AG09309 (cell line): Measurements from ENCODE around the gene TSSK3.
"Not testable (repeated sequence)": the region's sequence is repeated elsewhere in the genome, so short reads cannot be mapped to it uniquely, and the experiment has no call there.

ENCODE experiments used
- DNase-seq: peaks from one replicate; pipeline ENCODE4 v3.0.0-alpha.2; 2010; ENCODE audit warnings: low read depth
- H3K4me3 ChIP-seq: 2 replicates; pipeline ENCODE4 v1.5.1; 2011; ENCODE audit warnings: mild to moderate bottlenecking, low read depth, low read length, moderate library complexity; ENCODE audit not compliant: control insufficient read depth
- CTCF ChIP-seq: IDR thresholded peaks from 2 replicates; pipeline ENCODE4 v1.5.1; 2011; ENCODE audit warnings: mild to moderate bottlenecking, low read depth, low read length, inconsistent platforms; ENCODE audit not compliant: insufficient read depth, control insufficient read depth; ENCODE audit errors: missing control alignments

The TSSK3 gene

GRCh38 chr1:32353886-32354570 lies 8.3 kb upstream of the TSSK3 start:
- no peak for DNase-seq
- H3K4me3 ChIP-seq = no peak overlapping the region
- no peak for TF ChIP-seq CTCF

GRCh38 chr1:32355778-32356177 lies 6.6 kb upstream of the TSSK3 start:
- H3K4me3 ChIP-seq, DNase-seq: not testable (repeated sequence)

DNA sequence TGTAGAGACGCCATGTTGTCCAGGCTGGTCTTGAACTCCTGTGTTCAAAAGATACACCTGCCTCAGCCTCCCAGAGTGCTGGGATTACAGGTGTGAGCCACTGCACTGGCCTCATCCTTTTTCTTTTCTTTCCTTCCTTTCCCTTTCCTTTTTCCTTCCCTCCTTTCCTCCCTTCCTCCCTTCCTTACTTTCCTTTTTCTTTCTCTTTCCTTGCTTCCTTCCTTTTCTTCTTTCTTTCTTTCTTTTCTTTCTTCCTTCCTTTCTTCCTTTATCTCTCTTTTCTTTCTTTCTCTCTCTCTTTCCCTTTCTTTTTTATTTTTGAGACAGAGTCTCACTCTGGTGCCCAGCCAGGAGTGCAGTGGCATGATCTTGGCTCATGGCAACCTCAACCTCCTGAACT lies 5.9 kb upstream of the TSSK3 start:
- DNase-seq = no peak
- H3K4me3 ChIP-seq = no peak overlapping the region
- no peak for TF ChIP-seq CTCF

GRCh38 chr1:32357614-32358013 lies 4.7 kb upstream of the TSSK3 start:
- no peak for DNase-seq
- no peak overlapping the region for H3K4me3 ChIP-seq
- TF ChIP-seq CTCF = no peak

DNA sequence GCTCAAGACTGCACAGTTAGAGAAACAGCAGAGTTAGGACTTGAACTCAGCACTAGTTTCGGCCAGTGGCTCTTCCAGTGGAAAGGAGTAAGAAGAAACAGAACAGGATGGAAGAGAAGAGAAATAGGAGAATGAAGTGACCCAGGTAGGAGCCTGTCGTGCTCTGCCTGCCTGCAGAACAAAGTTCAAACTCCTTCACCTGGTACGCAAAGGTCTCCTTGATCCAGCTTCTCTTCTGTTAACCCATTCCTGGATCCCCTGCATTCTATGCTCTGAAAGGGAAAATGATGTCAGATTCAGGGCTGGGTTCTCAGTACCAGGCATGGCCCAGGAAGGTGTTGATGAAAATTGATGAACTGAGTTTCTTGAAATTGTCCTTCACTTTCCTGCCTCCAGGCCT lies 3.9 kb upstream of the TSSK3 start:
- DNase-seq = no peak
- H3K4me3 ChIP-seq = no peak overlapping the region
- no peak for TF ChIP-seq CTCF

- H3K4me3 ChIP-seq = no peak overlapping the region
- no peak for DNase-seq
- TF ChIP-seq CTCF = no peak
Measured at GRCh38 chr1:32361308-32361673, 1.0 kb upstream of the TSSK3 start.

GRCh38 chr1:32361674-32362473 lies 465 bp upstream of the TSSK3 start:
- TF ChIP-seq CTCF = peak; percentile 32
- peak overlapping the region; percentile 33 for H3K4me3 ChIP-seq
- DNase-seq = no peak
